GM18909 (cell line): ENCODE results near the gene PTPRO.
"Not testable (repeated sequence)": the region's sequence is repeated elsewhere in the genome, so short reads cannot be mapped to it uniquely, and the experiment has no call there.

ENCODE experiments used
- ATAC-seq: cut with Tn5 transposase; IDR thresholded peaks from one replicate; pipeline ENCODE4 v1.9.1; 2021; ENCODE audit warnings: mild to moderate bottlenecking; ENCODE audit not compliant: unreplicated experiment, poor library complexity

Gene PTPRO

GRCh38 chr12:15592934-15593333 is 270.6 kb downstream of the PTPRO start:
- no peak for ATAC-seq

GRCh38 chr12:15596174-15596573 is 273.9 kb downstream of the PTPRO start:
- ATAC-seq, result no peak

- no peak for ATAC-seq
Measured at GRCh38 chr12:15597125-15597830, 275.0 kb downstream of the PTPRO start.

GRCh38 chr12:15599266-15600037 is 277.1 kb downstream of the PTPRO start:
- no peak for ATAC-seq

DNA sequence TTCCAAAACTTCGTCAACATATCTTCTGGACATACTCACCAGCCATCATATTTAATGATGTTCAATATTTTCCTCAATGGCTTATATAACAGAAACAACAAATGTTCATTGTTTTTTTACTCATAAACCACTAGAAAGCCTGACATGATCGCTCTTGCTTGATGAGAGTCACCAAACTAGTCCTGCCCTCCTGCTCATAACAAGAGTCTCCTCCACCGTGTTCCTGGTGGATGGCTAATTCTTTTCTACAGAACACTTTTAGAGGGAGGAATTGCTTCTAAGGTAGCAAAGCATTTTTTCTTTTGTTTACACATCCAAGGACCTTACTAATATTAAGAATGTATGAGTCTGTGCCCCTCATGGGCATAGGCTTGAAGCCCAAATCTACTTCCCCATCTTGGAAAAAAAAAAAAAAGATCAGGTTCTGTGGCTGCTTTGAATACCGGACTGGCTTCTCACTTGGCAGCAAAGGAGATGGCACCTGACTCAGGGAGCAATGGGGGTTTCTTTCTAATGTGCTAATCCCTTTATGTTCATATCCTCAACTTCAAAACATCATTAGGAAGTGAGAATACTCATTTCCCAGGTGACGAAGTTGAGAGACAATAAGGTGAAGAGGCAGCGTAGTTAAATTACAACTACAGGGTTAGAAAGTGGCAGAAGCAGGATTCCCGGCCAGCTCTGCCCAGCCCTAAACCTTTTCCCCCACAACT is 278.1 kb downstream of the PTPRO start:
- no peak for ATAC-seq

DNA sequence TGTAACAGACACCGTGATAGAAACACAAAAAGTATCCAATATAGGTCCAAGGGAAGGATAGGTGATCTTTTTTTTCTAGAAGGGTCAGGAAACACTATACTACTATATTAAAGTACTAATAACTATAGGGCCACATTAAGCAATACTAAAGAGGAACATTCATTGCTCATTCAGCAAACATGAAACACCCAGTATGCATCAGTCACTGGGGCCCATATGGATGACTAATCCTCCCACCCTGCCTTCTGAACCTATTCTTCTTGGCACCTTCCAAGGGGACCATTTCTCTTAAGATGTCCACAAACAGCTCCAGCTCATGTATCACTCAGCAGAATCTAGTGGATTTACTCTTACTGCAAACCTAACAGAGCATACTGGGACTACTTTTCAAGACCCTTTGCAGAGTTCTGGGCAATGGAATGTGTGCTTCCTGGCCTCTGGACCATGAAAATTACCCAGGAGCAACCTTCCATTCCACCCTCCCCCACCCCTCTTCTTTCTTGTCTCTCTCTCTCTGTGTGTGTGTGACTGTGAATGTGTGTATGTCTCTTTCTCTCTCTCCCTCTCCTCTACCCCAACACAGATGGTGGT is 279.0 kb downstream of the PTPRO start:
- no peak for ATAC-seq

DNA sequence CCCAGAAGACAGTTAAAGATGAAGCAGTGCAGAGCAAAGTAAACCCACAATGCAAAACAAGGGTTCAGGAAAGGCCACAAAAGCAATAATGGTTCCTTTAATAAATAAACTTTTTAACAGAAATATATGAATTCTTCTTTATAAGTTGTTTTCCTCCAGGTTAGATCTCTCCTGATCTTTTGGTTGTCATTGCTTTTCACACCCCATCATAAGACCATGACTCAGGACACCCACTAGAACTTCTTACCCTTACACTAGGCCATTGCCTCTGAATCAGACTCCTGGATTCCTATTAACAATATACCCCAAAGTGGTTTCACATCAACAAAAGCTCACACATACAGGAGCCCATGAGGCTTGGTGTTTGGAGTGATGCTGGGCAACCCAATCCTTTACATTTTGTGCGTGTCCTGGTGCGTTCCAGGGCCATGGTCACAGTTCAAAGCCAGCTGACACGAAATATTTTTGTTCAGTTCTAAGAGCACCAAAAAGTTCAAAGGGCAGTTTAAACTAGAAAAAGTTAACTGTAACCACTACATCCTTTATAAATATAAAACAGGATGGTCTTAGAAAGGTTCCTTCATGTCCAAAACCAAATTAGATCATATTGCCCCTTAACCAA is 279.9 kb downstream of the PTPRO start:
- no peak for ATAC-seq

DNA sequence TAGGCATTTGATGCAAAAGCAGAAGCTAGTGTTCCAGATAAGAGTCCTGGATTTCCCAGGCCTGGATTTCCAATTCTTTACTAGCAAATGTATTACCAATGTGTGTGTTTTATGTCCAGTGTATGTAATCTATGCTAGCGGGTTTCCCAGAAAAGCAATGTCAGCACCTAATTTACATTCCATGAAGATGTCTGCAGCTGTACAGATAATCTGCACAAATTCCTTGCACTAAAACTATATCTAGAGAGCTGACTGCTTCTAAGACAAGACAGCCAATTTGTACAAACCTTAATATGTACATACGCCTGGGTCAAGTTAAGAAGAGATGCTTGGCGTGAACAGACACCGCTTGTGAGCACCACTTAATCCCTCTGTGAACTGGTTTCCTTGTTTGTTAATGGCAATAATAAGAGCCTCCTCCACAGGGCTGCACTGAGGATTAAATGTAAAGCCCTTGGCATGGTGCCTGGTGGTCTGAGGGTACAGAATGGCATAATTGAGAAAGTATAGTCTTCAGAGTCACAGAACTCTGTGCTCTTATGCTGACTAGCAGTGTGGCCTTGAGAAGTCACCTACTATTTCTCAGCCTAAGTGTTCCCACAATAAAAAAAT is 281.3 kb downstream of the PTPRO start:
- no peak for ATAC-seq

GRCh38 chr12:15605881-15606590 is 283.7 kb downstream of the PTPRO start:
- no peak for ATAC-seq

DNA sequence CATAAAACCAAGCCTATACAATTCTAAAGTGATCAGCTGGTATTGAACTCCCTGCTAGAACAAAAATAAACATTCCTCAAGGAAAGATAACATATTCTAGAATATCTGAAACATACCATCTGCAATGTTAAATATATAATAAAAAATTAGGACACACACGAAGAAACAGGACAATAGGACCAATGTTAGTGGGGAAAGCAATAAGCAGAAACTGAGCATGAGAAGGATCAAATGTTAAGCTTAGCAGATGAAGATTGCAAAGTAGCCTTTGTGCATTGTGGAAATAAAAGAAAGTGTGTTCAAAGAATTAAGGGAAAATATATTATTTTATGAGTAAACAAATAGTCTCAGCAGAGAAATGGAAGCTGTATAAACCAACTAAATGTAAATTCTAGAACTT is 286.1 kb downstream of the PTPRO start:
- ATAC-seq, result no peak

GRCh38 chr12:15608941-15609340 is 286.6 kb downstream of the PTPRO start:
- ATAC-seq, result no peak

DNA sequence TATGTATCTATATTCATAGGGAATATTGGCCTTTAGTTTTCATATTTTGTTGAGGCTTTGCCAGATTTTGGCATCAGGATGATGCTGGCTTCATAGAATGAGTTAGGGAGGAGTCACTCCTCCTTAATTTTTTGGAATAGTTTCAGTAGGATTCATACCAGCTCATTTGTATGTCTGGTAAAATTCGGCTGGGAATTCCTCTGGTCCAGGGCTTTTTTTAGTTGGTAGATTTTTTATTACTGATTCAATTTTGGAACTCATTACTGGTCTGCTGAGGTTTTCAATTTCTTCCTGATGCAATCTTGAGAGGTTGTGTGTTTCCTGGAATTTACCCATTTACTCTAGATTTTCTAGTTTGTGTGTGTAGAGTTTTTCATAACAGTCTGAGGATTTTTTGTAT is 291.7 kb downstream of the PTPRO start:
- ATAC-seq, result no peak

DNA sequence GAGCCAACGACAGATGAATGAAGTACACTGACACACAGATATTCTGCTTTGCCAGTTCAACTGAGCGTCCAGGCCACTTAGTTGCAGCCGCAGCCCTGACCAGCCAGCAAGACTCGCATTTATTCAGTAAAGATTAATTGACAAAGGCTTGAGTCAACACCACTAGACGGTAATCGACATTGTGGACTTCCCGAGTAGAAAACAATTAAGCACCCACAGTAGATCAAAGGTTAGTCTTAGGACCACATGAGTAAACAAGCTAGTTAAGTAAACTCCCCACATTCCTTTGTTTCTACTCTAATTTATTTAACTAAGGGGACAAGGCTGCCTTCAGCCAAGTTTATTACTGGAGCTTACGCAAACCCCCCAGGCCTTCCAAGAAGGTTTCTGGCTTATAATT is 294.2 kb downstream of the PTPRO start:
- ATAC-seq, result not testable (repeated sequence)

GRCh38 chr12:15620741-15621539 is 298.6 kb downstream of the PTPRO start:
- ATAC-seq, result no peak

- no peak for ATAC-seq
Measured at GRCh38 chr12:15625075-15625474, 302.8 kb downstream of the PTPRO start.

DNA sequence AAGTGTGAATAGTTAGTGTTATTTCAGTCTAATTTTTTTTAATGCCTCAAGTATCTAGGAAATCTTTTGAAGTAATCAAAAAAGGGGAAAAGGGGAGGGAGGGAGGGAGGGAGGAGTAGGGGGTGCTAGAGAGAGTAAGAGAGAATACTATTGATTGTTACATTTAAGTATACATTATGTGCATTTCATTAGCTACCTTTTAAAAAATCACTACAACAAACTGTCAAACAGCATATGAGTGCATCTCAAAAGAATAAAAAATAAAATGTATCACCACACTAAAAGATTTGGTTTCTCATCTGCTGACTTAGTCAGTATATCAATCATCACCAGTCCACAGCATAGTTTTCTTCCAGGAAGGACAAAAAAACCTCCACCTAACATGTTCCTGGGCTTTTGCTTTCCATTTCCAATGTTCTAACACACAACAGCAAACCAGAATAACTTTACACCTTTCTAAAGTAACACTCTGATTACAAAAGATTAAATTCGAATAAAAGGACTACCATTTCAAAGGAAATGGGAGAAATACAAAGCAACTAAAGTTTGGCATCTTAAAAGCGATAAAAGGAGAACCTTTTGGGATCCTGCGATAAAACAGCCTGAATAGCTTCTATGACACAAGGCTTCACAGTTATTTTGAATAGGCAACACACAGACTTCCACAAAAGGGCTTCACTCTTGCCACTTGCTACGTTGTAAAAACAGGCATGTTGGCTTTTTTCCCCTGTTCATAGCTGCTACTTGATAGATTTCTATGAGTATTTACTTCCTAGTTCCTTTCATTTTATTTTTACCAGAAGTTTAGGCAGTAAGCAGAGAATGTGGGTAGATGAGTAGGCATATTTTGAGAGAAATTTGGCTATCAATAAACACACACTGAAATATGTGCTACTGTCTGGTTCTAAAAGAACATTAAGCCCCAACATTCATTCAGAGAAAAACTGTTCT is 306.0 kb downstream of the PTPRO start:
- no peak for ATAC-seq

DNA sequence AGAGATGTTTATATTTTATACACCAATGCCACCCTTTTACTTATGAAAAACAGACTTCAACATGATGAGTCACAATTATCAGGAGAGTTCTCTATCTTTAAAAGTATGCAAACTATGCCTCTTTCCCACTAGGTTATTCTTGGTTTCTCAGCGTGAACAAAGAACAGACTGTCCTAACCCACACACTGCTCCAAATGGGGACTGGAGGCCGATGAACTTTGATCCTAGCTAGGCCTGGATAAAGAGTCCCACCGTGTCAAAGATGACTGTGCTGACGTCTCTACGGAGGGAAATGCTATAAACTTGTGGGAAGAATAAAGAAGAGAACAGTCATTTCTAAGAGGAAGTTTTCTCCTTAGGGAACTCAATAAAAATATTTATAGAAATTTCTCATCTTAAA is 306.8 kb downstream of the PTPRO start:
- peak; percentile 67 for ATAC-seq

DNA sequence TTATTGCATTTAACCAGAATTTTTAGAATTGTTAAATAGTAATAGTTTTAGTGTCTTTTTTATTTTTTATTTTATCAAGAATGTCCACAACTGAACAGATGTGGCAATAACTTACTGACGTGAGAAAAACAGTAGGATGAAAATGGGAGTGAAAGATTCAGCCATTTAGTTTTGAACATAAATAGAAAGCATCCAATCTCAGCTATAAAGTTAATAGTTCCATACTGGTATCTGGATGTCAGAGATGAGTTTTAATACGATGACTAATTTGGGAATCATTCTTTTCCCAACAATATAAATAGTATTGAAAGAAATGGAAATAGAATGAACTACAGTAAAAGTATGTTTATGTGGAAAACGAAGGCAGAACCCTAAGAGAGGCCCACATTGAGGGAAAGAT is 307.5 kb downstream of the PTPRO start:
- ATAC-seq, result no peak
